Femur (tissue), 1 donor: ENCODE measurements around the gene KLK14.

Source experiments
- DNase-seq: peaks from one replicate; pipeline ENCODE4 v3.0.0-alpha.2; 2017

Gene KLK14

GRCh38 chr19:51084505-51084904 lies 1.8 kb upstream of the KLK14 start:
- DNase-seq: no peak

- no peak for DNase-seq
Observed at GRCh38 chr19:51083783-51084182, 1.1 kb upstream of the KLK14 start.

- no peak for DNase-seq
Observed at GRCh38 chr19:51083181-51083580, 494 bp upstream of the KLK14 start.

GRCh38 chr19:51081476-51081875 lies 1.2 kb downstream of the KLK14 start:
- no peak for DNase-seq

GRCh38 chr19:51079481-51080110 lies 3.1 kb downstream of the KLK14 start:
- DNase-seq: no peak

- no peak for DNase-seq
Observed at GRCh38 chr19:51078731-51079130, 4.0 kb downstream of the KLK14 start.

- no peak for DNase-seq
Observed at GRCh38 chr19:51078104-51078503, 4.6 kb downstream of the KLK14 start.

GRCh38 chr19:51076631-51077213 lies 6.0 kb downstream of the KLK14 start:
- DNase-seq: no peak

- DNase-seq: no peak
Observed at GRCh38 chr19:51075998-51076397, 6.7 kb downstream of the KLK14 start.

- DNase-seq: no peak
Observed at GRCh38 chr19:51071095-51071405, 11.6 kb downstream of the KLK14 start.

- DNase-seq: no peak
Observed at GRCh38 chr19:51070334-51071094, 12.2 kb downstream of the KLK14 start.

- no peak for DNase-seq
Observed at GRCh38 chr19:51066393-51067186, 16.1 kb downstream of the KLK14 start.

- no peak for DNase-seq
Observed at GRCh38 chr19:51065221-51065960, 17.3 kb downstream of the KLK14 start.

- no peak for DNase-seq
Observed at GRCh38 chr19:51064534-51065220, 18.0 kb downstream of the KLK14 start, which contains the start of gene KLK13. Gene KLK13, minus strand, starts transcription at chr19:51065092. Its CDS starts 25 bp downstream, at chr19:51065067.

GRCh38 chr19:51063664-51064063 lies 19.0 kb downstream of the KLK14 start:
- DNase-seq: no peak

- DNase-seq: no peak
Observed at GRCh38 chr19:51060973-51061372, 21.7 kb downstream of the KLK14 start.

GRCh38 chr19:51060336-51060735 lies 22.4 kb downstream of the KLK14 start:
- no peak for DNase-seq

- no peak for DNase-seq
Observed at GRCh38 chr19:51059715-51060114, 23.0 kb downstream of the KLK14 start.

- DNase-seq: no peak
Observed at GRCh38 chr19:51055866-51056265, 26.8 kb downstream of the KLK14 start.

- no peak for DNase-seq
Observed at GRCh38 chr19:51047031-51047335, 35.7 kb downstream of the KLK14 start.

- DNase-seq: no peak
Observed at GRCh38 chr19:51044327-51044726, 38.4 kb downstream of the KLK14 start.

- DNase-seq: no peak
Observed at GRCh38 chr19:51043497-51043896, 39.2 kb downstream of the KLK14 start.
